BE2C (cell line): Measurements from ENCODE around the gene MAMLD1.

Experiments
- DNase-seq: peaks from one replicate; pipeline ENCODE4 v3.0.0-alpha.2; 2020
- H3K27me3 ChIP-seq: fragments of 250-450 bp; sonication (Bioruptor Pico); 2 replicates; pipeline ENCODE4 v1.5.1; 2020; ENCODE audit warnings: mild to moderate bottlenecking
- H3K36me3 ChIP-seq: fragments of 250-450 bp; sonication (Bioruptor Pico); 2 replicates; pipeline ENCODE4 v1.5.1; 2020; ENCODE audit warnings: mild to moderate bottlenecking
- H3K4me1 ChIP-seq: fragments of 250-450 bp; sonication (Bioruptor Pico); 2 replicates; pipeline ENCODE4 v1.5.1; 2020
- H3K4me3 ChIP-seq: 2 replicates; pipeline ENCODE4 v1.5.1; 2011; ENCODE audit warnings: low read depth, low read length
- H3K9me3 ChIP-seq: fragments of 250-450 bp; sonication (Bioruptor Pico); 2 replicates; pipeline ENCODE4 v1.5.1; 2020
- CTCF ChIP-seq: IDR thresholded peaks from 2 replicates; pipeline ENCODE4 v1.5.1; 2012; ENCODE audit warnings: mild to moderate bottlenecking, low read depth, low read length

MAMLD1 gene

GRCh38 chrX:150347471-150347870 lies 15.6 kb upstream of the MAMLD1 start:
- Histone ChIP-seq H3K4me3 (no peak overlapping the region), H3K36me3 (no peaks in the 10 kb centered on the region), H3K27me3 (no peaks in the 10 kb centered on the region), H3K4me1 (no peaks in the 10 kb centered on the region), H3K9me3 (no peaks in the 10 kb centered on the region)
- no peak for TF ChIP-seq CTCF
- DNase-seq: no peak

DNA sequence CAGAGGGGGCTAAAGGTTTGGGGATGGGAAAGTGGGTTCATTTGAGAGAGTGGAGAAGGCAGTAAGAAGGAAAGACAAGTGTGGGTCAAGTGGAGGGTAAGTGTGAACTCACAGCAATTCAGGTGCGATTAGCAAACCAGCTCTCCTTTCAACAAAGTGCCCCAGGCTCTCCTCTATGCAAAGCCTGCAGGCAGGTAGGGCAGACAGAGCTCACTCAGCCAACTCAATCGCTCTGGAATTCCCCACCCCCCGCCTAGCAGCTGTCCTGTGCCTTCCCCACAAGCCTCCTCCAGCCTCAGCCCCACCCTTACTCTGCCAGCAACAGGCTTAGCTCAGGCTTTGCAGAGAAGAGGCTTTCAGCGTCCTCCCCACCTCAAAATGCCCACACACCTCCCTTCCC lies 14.8 kb upstream of the MAMLD1 start:
- no peak for TF ChIP-seq CTCF
- no peak for DNase-seq
- Histone ChIP-seq H3K9me3 (no peaks in the 10 kb centered on the region), H3K4me3 (no peak overlapping the region), H3K36me3 (no peaks in the 10 kb centered on the region), H3K4me1 (no peaks in the 10 kb centered on the region), H3K27me3 (no peaks in the 10 kb centered on the region)

DNA sequence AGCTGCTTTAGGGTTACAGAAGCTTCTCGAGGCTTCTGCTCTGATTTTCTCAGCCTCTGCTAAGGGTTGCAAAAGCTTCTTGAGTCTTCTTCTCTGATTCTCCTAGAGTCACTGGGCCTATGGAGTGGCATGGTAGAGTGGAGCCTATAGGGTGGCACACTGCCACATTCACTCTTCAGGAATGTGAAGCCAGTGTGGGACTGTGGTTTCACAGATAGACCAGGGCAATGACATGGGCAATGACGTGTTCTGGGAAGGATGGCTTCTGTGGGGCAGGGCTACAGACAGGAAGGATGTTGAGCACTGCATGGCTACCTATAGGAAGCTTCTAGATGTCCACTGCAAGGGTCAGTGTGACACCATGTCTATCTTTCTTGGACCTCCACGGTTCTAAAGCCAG lies 11.0 kb upstream of the MAMLD1 start:
- Histone ChIP-seq H3K4me3 (no peak overlapping the region), H3K36me3 (no peaks in the 10 kb centered on the region), H3K9me3 (no peaks in the 10 kb centered on the region), H3K27me3 (no peaks in the 10 kb centered on the region), H3K4me1 (no peaks in the 10 kb centered on the region)
- no peak for TF ChIP-seq CTCF
- no peak for DNase-seq

- H3K36me3 ChIP-seq: no peaks in the 10 kb centered on the region
- no peak for DNase-seq
- H3K4me1 ChIP-seq: no peaks in the 10 kb centered on the region
- no peaks in the 10 kb centered on the region for H3K27me3 ChIP-seq
- H3K9me3 ChIP-seq: no peaks in the 10 kb centered on the region
- no peak overlapping the region for H3K4me3 ChIP-seq
- no peak for TF ChIP-seq CTCF
These were observed 10.5 kb upstream of the MAMLD1 start for GRCh38 chrX:150352581-150352980.

- H3K9me3 ChIP-seq: no peaks in the 10 kb centered on the region
- H3K4me3 ChIP-seq: no peak overlapping the region
- DNase-seq: no peak
- no peaks in the 10 kb centered on the region for H3K4me1 ChIP-seq
- H3K36me3 ChIP-seq: no peaks in the 10 kb centered on the region
- H3K27me3 ChIP-seq: peaks cover 1% of the 10 kb centered on the region; the same call in 1 of the 2 replicates
- no peak for TF ChIP-seq CTCF
These were observed 7.2 kb upstream of the MAMLD1 start for GRCh38 chrX:150355913-150356312.

GRCh38 chrX:150357790-150358189 lies 5.3 kb upstream of the MAMLD1 start:
- Histone ChIP-seq H3K9me3 (no peaks in the 10 kb centered on the region), H3K36me3 (no peaks in the 10 kb centered on the region), H3K4me1 (no peaks in the 10 kb centered on the region), H3K27me3 (peaks cover 20% of the 10 kb centered on the region), H3K4me3 (no peak overlapping the region)
- no peak for TF ChIP-seq CTCF
- no peak for DNase-seq
